Measurements from ENCODE around the gene PLCB1. TPM values are rescaled to one million over a fixed set of nuclear protein-coding genes. Genes with fewer than 3 reads are reported as not detected.

Gene PLCB1
- polyA plus RNA-seq, 1 donor (not counting 4 experiments of a cell fraction or from before 2014, with no cell fraction given) = 0.37 TPM

GRCh38 chr20:8562356-8562755 lies 430.3 kb downstream of the PLCB1 start:
- no peaks in the 10 kb centered on the region for H3K79me2 ChIP-seq (ENCODE audit: control insufficient read depth, insufficient read depth, low read length)
- H3K27me3 ChIP-seq (ENCODE audit: control insufficient read depth, extremely low read depth, insufficient read depth, low read length) = no peaks in the 10 kb centered on the region
- H3K9me3 ChIP-seq (ENCODE audit: control insufficient read depth, low read depth, low read length) = no peaks in the 10 kb centered on the region
- no peaks in the 10 kb centered on the region for H3K9me1 ChIP-seq (ENCODE audit: control insufficient read depth, extremely low read depth, insufficient read depth, low read length)
- no peaks in the 10 kb centered on the region for H4K20me1 ChIP-seq (ENCODE audit: control insufficient read depth, extremely low read depth, insufficient read depth, low read length)
- no peak for TF ChIP-seq CTCF (optimal IDR thresholded peaks at IDR 0.05 in 1 of 3, IDR thresholded peaks at IDR 0.05 in 1 of 3, conservative IDR thresholded peaks at IDR 0.05 in 1 of 3; ENCODE audit: extremely low read depth in 1 of 3, insufficient read depth in 2 of 3, low read length in 3 of 3)
- no peak for TF ChIP-seq EZH2 (IDR thresholded peaks at IDR 0.05; ENCODE audit: low read length)
- H2AFZ ChIP-seq (ENCODE audit: control insufficient read depth, low read length) = no peak overlapping the region
- dilution Hi-C loops (cut with MboI; ENCODE audit: extremely low pct_ligation_motif_present, low sequenced_read_pairs) = no loop called here
- DNase-seq (ENCODE audit: low read depth, low spot score) (no peak), FAIRE-seq (no peak)
- no peak overlapping the region for H3K4me2 ChIP-seq (ENCODE audit: control insufficient read depth, extremely low read depth, insufficient read depth, low read depth, low read length)
- H3K27ac ChIP-seq (ENCODE audit: control insufficient read depth, insufficient read depth, low read length) = no peak overlapping the region
- no peak overlapping the region for H3K4me3 ChIP-seq (ENCODE audit: control insufficient read depth in 2 of 3, extremely low read depth in 1 of 3, insufficient read depth in 2 of 3, low read depth in 1 of 3, low read length in 3 of 3)
- H3K4me1 ChIP-seq (ENCODE audit: control insufficient read depth, extremely low read depth, insufficient read depth, low read length) = no peaks in the 10 kb centered on the region
- H3K36me3 ChIP-seq (ENCODE audit: control insufficient read depth in 2 of 2, extremely low read depth in 1 of 2, insufficient read depth in 2 of 2, low read length in 2 of 2) = no peaks in the 10 kb centered on the region
- H3K9ac ChIP-seq (ENCODE audit: control insufficient read depth, extremely low read depth, insufficient read depth, low read length) = no peak overlapping the region

- H3K4me3 ChIP-seq (ENCODE audit: control insufficient read depth in 2 of 3, extremely low read depth in 1 of 3, insufficient read depth in 2 of 3, low read depth in 1 of 3, low read length in 3 of 3) = no peak overlapping the region
- H3K4me1 ChIP-seq (ENCODE audit: control insufficient read depth, extremely low read depth, insufficient read depth, low read length) = no peaks in the 10 kb centered on the region
- no peaks in the 10 kb centered on the region for H3K9me1 ChIP-seq (ENCODE audit: control insufficient read depth, extremely low read depth, insufficient read depth, low read length)
- no peaks in the 10 kb centered on the region for H3K79me2 ChIP-seq (ENCODE audit: control insufficient read depth, insufficient read depth, low read length)
- no peak for DNase-seq (ENCODE audit: low read depth, low spot score)
- H3K4me2 ChIP-seq (ENCODE audit: control insufficient read depth, extremely low read depth, insufficient read depth, low read depth, low read length) = no peak overlapping the region
- dilution Hi-C loops (cut with MboI; ENCODE audit: extremely low pct_ligation_motif_present, low sequenced_read_pairs) = no loop called here
- no peaks in the 10 kb centered on the region for H3K36me3 ChIP-seq (ENCODE audit: control insufficient read depth in 2 of 2, extremely low read depth in 1 of 2, insufficient read depth in 2 of 2, low read length in 2 of 2)
- H3K9me3 ChIP-seq (ENCODE audit: control insufficient read depth, low read depth, low read length) = no peaks in the 10 kb centered on the region
- no peak overlapping the region for H3K9ac ChIP-seq (ENCODE audit: control insufficient read depth, extremely low read depth, insufficient read depth, low read length)
- no peak for TF ChIP-seq EZH2 (IDR thresholded peaks at IDR 0.05; ENCODE audit: low read length)
- no peak for TF ChIP-seq CTCF (optimal IDR thresholded peaks at IDR 0.05 in 1 of 3, IDR thresholded peaks at IDR 0.05 in 1 of 3, conservative IDR thresholded peaks at IDR 0.05 in 1 of 3; ENCODE audit: extremely low read depth in 1 of 3, insufficient read depth in 2 of 3, low read length in 3 of 3)
- H2AFZ ChIP-seq (ENCODE audit: control insufficient read depth, low read length) = no peak overlapping the region
- H3K27me3 ChIP-seq (ENCODE audit: control insufficient read depth, extremely low read depth, insufficient read depth, low read length) = no peaks in the 10 kb centered on the region
- no peaks in the 10 kb centered on the region for H4K20me1 ChIP-seq (ENCODE audit: control insufficient read depth, extremely low read depth, insufficient read depth, low read length)
- FAIRE-seq = no peak
- H3K27ac ChIP-seq (ENCODE audit: control insufficient read depth, insufficient read depth, low read length) = no peak overlapping the region
Observed at GRCh38 chr20:8568075-8568474, 436.0 kb downstream of the PLCB1 start.

All from keratinocyte (primary cell).